Tibial artery (tissue), 4 donors: Measurements from ENCODE around the gene TRAPPC8.
"Not testable (repeated sequence)": the region's sequence is repeated elsewhere in the genome, so short reads cannot be mapped to it uniquely, and the experiment has no call there.

Experiments used
- DNase-seq, 2 donors: peaks; one replicate each; pipeline ENCODE4 v3.0.0-alpha.2; 2019
- H3K27ac ChIP-seq, 2 donors: fragments of 200-600 bp; sonication (generic) in 1 of 2; 1 replicate in 1 of 2; 2 replicates in 1 of 2; pipeline ENCODE4 v1.5.1; 2018 to 2019; ENCODE audit warnings: mild to moderate bottlenecking in 1 of 2
- H3K27me3 ChIP-seq, 2 donors: fragments of 200-600 bp; sonication (generic) in 1 of 2; one replicate each; pipeline versions ENCODE4 v1.5.1 to v1.6.0; 2016 to 2019
- H3K36me3 ChIP-seq, 3 donors: fragments of 200-600 bp; sonication (generic) in 2 of 3; one replicate each; pipeline ENCODE4 v1.5.1; 2016 to 2019; ENCODE audit warnings: mild to moderate bottlenecking in 2 of 3
- H3K4me1 ChIP-seq, 4 donors: fragments of 200-600 bp; sonication (generic) in 2 of 4; 1 replicate in 3 of 4; 2 replicates in 1 of 4; pipeline ENCODE4 v1.5.1; 2016 to 2019
- H3K4me3 ChIP-seq, 2 donors: fragments of 200-600 bp; sonication (generic) in 1 of 2; 1 replicate in 1 of 2; 2 replicates in 1 of 2; pipeline ENCODE4 v1.5.1; 2018 to 2019; ENCODE audit warnings: mild to moderate bottlenecking in 2 of 2
- H3K9me3 ChIP-seq, 3 donors: fragments of 200-600 bp; sonication (generic) in 1 of 3; one replicate each; pipeline ENCODE4 v1.5.1; 2016 to 2019
- CTCF ChIP-seq, 2 experiments: fragments of 200-600 bp in 1 of 2; fragments of 450-650 bp in 1 of 2; IDR thresholded peaks; one replicate each; pipeline ENCODE4 v1.5.1; 2017 to 2019; ENCODE audit warnings: antibody characterized with exemption in 2 of 2, mild to moderate bottlenecking in 1 of 2, moderate library complexity in 1 of 2
- intact Hi-C: fragments of 100-400 bp; cut with DNase I; formaldehyde crosslinking; loops from one replicate; pipeline ENCODE4 v1.15.0; 2023; ENCODE audit warnings: low total_unique reads

Gene TRAPPC8

DNA sequence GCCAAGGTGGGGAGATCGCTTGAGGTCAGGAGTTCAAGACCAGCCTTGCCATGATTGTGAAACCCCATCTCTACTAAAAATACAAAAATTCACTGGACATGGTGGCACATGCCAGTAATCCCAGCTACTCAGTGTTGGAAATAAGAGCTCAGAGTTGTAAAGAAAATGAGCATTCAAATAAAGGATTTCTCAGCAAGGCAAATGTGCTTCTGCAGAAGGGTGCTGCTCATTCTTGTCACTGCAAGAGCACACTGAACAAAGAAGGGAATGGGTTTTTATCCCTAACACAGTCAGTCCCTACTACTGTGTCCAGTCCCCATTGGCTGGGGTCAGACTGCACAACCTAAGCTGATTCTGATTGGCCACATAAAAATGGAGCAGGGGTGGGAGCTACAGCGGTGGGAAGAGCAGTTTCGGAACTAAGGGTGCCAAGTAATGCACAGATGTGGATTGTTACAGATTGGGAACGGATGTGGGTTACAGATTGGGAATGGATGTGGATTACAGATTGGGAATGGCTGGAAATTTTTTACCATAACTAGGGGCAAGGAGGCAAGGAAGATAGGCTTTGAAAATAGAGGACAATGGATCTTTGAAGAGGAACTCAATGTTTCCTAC, 31.1 kb upstream of the TRAPPC8 start:
- peaks cover 0 to 18% (median 11%) of the 10 kb centered on the region in 3 donors for H3K9me3 ChIP-seq

DNA sequence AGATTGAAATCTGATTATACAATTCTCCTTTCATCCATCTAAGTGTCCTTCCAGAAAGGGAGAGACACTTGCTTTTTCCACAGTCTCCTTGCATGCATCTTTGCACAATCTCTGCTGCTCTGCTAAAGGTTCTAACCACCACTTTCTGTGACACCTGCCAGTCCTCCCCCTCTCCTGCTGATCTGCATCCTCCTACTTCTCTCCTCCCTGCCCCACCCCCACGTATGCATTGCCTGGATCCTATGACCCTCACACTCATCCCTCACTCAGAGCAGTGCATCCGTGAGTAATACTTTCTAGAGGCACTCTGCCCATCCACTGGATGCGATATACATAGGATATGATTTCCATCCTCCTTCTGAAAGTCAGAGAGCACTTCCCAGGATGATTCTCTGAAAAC, 27.7 kb upstream of the TRAPPC8 start:
- H3K9me3 ChIP-seq = peaks cover 0 to 18% (median 11%) of the 10 kb centered on the region in 3 donors
- no peak overlapping the region for H3K4me3 ChIP-seq
- no peaks in the 10 kb centered on the region for H3K4me1 ChIP-seq
- DNase-seq = no peak
- no peaks in the 10 kb centered on the region for H3K27me3 ChIP-seq
- intact Hi-C loops = no loop called here
- no peaks in the 10 kb centered on the region for H3K36me3 ChIP-seq
- no peak overlapping the region for H3K27ac ChIP-seq
- no peak for TF ChIP-seq CTCF (IDR thresholded peaks at IDR 0.05)

More for the DNA sequence above, 31.1 kb upstream of the TRAPPC8 start:
- TF ChIP-seq CTCF (IDR thresholded peaks at IDR 0.05) = no peak
- H3K27ac ChIP-seq = no peak overlapping the region
- H3K36me3 ChIP-seq = no peaks in the 10 kb centered on the region
- intact Hi-C loops = no loop called here
- no peak for DNase-seq
- no peaks in the 10 kb centered on the region for H3K4me1 ChIP-seq
- no peak overlapping the region for H3K4me3 ChIP-seq
- no peaks in the 10 kb centered on the region for H3K27me3 ChIP-seq

- Histone ChIP-seq H3K27ac (no peak overlapping the region), H3K27me3 (no peaks in the 10 kb centered on the region), H3K4me3 (no peak overlapping the region), H3K4me1 (no peaks in the 10 kb centered on the region), H3K36me3 (no peaks in the 10 kb centered on the region), H3K9me3 (no peaks in the 10 kb centered on the region)
- intact Hi-C loops = no loop called here
- no peak for DNase-seq
- no peak for TF ChIP-seq CTCF (IDR thresholded peaks at IDR 0.05)
Measured at GRCh38 chr18:31965316-31965970, 22.5 kb upstream of the TRAPPC8 start.

DNA sequence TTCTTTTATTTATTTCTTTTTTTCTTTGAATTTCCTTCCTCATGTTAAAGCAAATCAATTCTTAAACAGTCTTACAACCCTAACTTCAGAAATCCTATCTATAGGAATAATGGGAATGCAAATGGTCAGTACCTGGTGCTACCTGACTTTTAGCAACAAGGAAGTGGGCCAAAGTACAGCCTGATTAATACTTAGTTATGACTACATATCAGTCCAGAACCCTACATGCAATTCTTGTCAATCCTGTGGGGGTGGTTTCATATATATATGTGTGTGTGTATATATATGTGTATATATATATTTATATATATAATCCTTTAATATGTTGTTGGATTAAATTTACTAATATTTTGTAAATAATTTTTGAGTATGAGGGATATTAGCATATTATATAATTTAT, 14.8 kb upstream of the TRAPPC8 start:
- H3K4me1 ChIP-seq = no peaks in the 10 kb centered on the region
- H3K27ac ChIP-seq = no peak overlapping the region
- no peaks in the 10 kb centered on the region for H3K27me3 ChIP-seq
- intact Hi-C loops = no loop called here
- no peak for DNase-seq
- TF ChIP-seq CTCF (IDR thresholded peaks at IDR 0.05) = no peak
- H3K36me3 ChIP-seq = no peaks in the 10 kb centered on the region
- H3K9me3 ChIP-seq = no peaks in the 10 kb centered on the region
- no peak overlapping the region for H3K4me3 ChIP-seq

DNA sequence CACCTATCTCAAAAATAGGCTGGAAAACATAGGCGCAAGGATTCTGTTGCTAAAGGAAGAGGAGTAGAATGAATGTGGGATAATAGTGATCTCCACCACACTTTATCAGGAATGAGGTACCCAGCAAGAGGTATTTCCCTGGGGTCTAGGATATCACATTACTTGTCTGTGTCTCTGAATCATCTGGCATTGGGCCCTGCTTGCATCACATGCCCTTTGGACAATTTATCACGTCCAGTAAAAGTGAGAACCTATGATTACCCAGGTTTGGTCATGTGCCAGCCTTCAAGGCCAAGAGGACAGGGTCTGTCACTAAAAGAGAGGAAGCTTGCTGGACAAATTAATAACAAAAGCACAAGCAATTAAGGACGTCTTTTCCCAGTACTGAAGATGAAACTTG, 11.4 kb upstream of the TRAPPC8 start:
- Histone ChIP-seq H3K27ac (no peak overlapping the region), H3K4me3 (no peak overlapping the region), H3K9me3 (no peaks in the 10 kb centered on the region), H3K36me3 (no peaks in the 10 kb centered on the region), H3K27me3 (no peaks in the 10 kb centered on the region), H3K4me1 (no peaks in the 10 kb centered on the region)
- TF ChIP-seq CTCF (IDR thresholded peaks at IDR 0.05) = no peak
- no peak for DNase-seq
- intact Hi-C loops = no loop called here

GRCh38 chr18:31953699-31954098, 10.8 kb upstream of the TRAPPC8 start:
- H3K9me3 ChIP-seq, H3K27ac ChIP-seq, DNase-seq, intact Hi-C loops, H3K27me3 ChIP-seq, H3K36me3 ChIP-seq, H3K4me1 ChIP-seq, H3K4me3 ChIP-seq: not testable (repeated sequence)
